ENCODE measurements around the gene OVOL3. TPM values are rescaled to one million over a fixed set of nuclear protein-coding genes. Genes with fewer than 3 reads are reported as not detected.

The OVOL3 gene
- total RNA-seq, 1 donor from 2014 or later: not detected

- TF ChIP-seq CTCF (IDR thresholded peaks at IDR 0.05; ENCODE audit: partially characterized antibody, unreplicated experiment): no peak
- no peak for DNase-seq
- Mint-ChIP-seq H3K4me1 (ENCODE audit: low read depth, unreplicated experiment) (peaks cover 7% of the 10 kb centered on the region), H3K36me3 (ENCODE audit: unreplicated experiment) (peaks cover 12% of the 10 kb centered on the region), H3K27me3 (ENCODE audit: unreplicated experiment) (peaks cover 12% of the 10 kb centered on the region), H3K9me3 (ENCODE audit: unreplicated experiment) (peaks cover 11% of the 10 kb centered on the region), H3K4me3 (ENCODE audit: unreplicated experiment) (no peak overlapping the region), H3K27ac (ENCODE audit: unreplicated experiment) (no peak overlapping the region)
Observed at GRCh38 chr19:36144624-36145023, 33.7 kb downstream of the OVOL3 start.

GRCh38 chr19:36149673-36150406 is 38.9 kb downstream of the OVOL3 start:
- Mint-ChIP-seq H3K36me3 (ENCODE audit: unreplicated experiment) (peaks cover 5% of the 10 kb centered on the region), H3K9me3 (ENCODE audit: unreplicated experiment) (peaks cover 5% of the 10 kb centered on the region), H3K4me1 (ENCODE audit: low read depth, unreplicated experiment) (peaks cover 3% of the 10 kb centered on the region), H3K27ac (ENCODE audit: unreplicated experiment) (no peak overlapping the region), H3K27me3 (ENCODE audit: unreplicated experiment) (peaks cover 6% of the 10 kb centered on the region), H3K4me3 (ENCODE audit: unreplicated experiment) (no peak overlapping the region)
- no peak for DNase-seq
- no peak for TF ChIP-seq CTCF (IDR thresholded peaks at IDR 0.05; ENCODE audit: partially characterized antibody, unreplicated experiment)

- peaks cover 5% of the 10 kb centered on the region for H3K9me3 Mint-ChIP-seq (ENCODE audit: unreplicated experiment)
- peak overlapping the region; percentile 84 for H3K4me3 Mint-ChIP-seq (ENCODE audit: unreplicated experiment)
- peaks cover 6% of the 10 kb centered on the region for H3K27me3 Mint-ChIP-seq (ENCODE audit: unreplicated experiment)
- DNase-seq: no peak
- H3K27ac Mint-ChIP-seq (ENCODE audit: unreplicated experiment): no peak overlapping the region
- H3K36me3 Mint-ChIP-seq (ENCODE audit: unreplicated experiment): peaks cover 5% of the 10 kb centered on the region
- H3K4me1 Mint-ChIP-seq (ENCODE audit: low read depth, unreplicated experiment): peaks cover 3% of the 10 kb centered on the region
- TF ChIP-seq CTCF (IDR thresholded peaks at IDR 0.05; ENCODE audit: partially characterized antibody, unreplicated experiment): no peak
Observed at GRCh38 chr19:36150586-36150985, 39.6 kb downstream of the OVOL3 start.

- H3K4me3 Mint-ChIP-seq (ENCODE audit: unreplicated experiment): peak overlapping the region; percentile 84
- H3K27ac Mint-ChIP-seq (ENCODE audit: unreplicated experiment): peak overlapping the region; percentile 66
- peaks cover 5% of the 10 kb centered on the region for H3K9me3 Mint-ChIP-seq (ENCODE audit: unreplicated experiment)
- DNase-seq: peak; percentile 66
- TF ChIP-seq CTCF (IDR thresholded peaks at IDR 0.05; ENCODE audit: partially characterized antibody, unreplicated experiment): no peak
- peaks cover 3% of the 10 kb centered on the region for H3K4me1 Mint-ChIP-seq (ENCODE audit: low read depth, unreplicated experiment)
- peaks cover 5% of the 10 kb centered on the region for H3K36me3 Mint-ChIP-seq (ENCODE audit: unreplicated experiment)
- H3K27me3 Mint-ChIP-seq (ENCODE audit: unreplicated experiment): peaks cover 5% of the 10 kb centered on the region
Observed at GRCh38 chr19:36151144-36152018, 40.4 kb downstream of the OVOL3 start.

GRCh38 chr19:36152019-36152351 is 41.0 kb downstream of the OVOL3 start:
- Mint-ChIP-seq H3K36me3 (ENCODE audit: unreplicated experiment) (peaks cover 5% of the 10 kb centered on the region), H3K9me3 (ENCODE audit: unreplicated experiment) (peaks cover 5% of the 10 kb centered on the region), H3K4me1 (ENCODE audit: low read depth, unreplicated experiment) (peaks cover 3% of the 10 kb centered on the region), H3K4me3 (ENCODE audit: unreplicated experiment) (peak overlapping the region; percentile 82), H3K27ac (ENCODE audit: unreplicated experiment) (peak overlapping the region; percentile 66), H3K27me3 (ENCODE audit: unreplicated experiment) (peaks cover 3% of the 10 kb centered on the region)
- DNase-seq: peak; percentile 34
- no peak for TF ChIP-seq CTCF (IDR thresholded peaks at IDR 0.05; ENCODE audit: partially characterized antibody, unreplicated experiment)

Measured in glutamatergic neuron (in vitro differentiated cells).